GM08714 (cell line): Measurements from ENCODE around the gene LRBA.

Experiments
- H3K4me3 ChIP-seq: fragments of 200-500 bp; sonication (Bioruptor generic); 2 replicates; pipeline ENCODE4 v1.5.1; 2014; ENCODE audit warnings: mild to moderate bottlenecking, low read length, inconsistent platforms
- ZNF274 ChIP-seq: IDR thresholded peaks from 2 replicates; pipeline ENCODE4 v1.6.1; 2012; ENCODE audit warnings: mild to moderate bottlenecking, low read depth, low read length

The LRBA gene

GRCh38 chr4:150369434-150370380 lies 645.4 kb downstream of the LRBA start:
- H3K4me3 ChIP-seq: no peak overlapping the region
- no peak for TF ChIP-seq ZNF274

GRCh38 chr4:150368667-150369066 lies 646.4 kb downstream of the LRBA start:
- no peak overlapping the region for H3K4me3 ChIP-seq
- no peak for TF ChIP-seq ZNF274

GRCh38 chr4:150367326-150367725 lies 647.8 kb downstream of the LRBA start:
- no peak overlapping the region for H3K4me3 ChIP-seq
- no peak for TF ChIP-seq ZNF274

DNA sequence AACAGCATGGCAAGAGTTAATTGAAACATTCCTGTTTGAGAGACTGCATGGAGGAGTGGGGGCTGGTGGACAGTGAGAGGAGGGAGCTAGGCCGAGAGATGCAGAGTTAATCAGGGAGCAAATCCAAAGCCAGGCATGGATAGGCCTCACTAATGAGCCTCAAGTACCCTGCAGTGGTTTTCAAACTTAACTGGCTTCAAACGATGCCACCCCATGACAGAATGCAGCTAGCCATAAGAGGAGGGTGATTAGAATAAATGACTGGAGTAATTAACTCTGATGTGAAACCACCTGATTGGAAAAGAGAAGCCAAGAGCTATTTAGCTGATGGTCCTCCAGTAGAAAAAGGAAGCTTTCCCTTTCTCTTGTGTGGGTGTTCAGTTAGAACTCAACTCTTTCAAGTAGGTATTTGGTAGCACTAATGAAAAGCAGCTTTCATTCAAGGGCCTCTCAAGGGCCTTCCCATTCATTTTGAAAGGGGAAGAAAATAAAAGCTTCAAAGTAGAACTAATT lies 648.5 kb downstream of the LRBA start:
- H3K4me3 ChIP-seq: no peak overlapping the region
- TF ChIP-seq ZNF274: no peak

- TF ChIP-seq ZNF274: no peak
- no peak overlapping the region for H3K4me3 ChIP-seq
These were observed 651.1 kb downstream of the LRBA start for GRCh38 chr4:150363721-150364688.

- TF ChIP-seq ZNF274: no peak
- H3K4me3 ChIP-seq: no peak overlapping the region
These were observed 656.4 kb downstream of the LRBA start for GRCh38 chr4:150358691-150359090.

- no peak for TF ChIP-seq ZNF274
- H3K4me3 ChIP-seq: no peak overlapping the region
These were observed 657.3 kb downstream of the LRBA start for GRCh38 chr4:150357829-150358228.

DNA sequence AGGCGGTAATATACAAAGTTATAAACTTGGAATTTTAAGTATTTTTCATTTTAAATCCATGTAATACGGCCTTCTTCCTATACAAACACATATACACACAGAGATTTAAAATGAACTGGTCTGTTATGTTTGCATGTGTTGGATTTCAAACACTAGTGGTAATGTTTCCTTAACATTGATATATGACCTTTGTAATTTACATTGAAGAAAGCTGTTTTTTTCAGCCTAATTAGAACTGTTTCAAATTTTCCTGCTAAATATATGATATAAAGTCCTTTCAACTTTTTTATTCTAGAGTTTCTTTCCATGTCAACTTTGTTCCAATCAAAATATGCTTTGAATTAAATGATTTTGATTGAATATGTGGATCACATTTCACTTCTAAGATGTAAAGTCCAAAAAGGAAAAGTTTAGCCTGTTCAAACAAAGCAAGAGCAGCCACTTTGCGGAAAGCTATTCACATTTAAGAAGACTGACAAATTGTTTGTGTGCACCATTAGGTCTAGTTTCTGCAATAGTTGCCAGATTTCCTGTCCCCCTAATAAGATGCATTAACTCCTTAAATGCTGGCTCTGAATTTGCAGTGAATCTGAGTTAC lies 659.1 kb downstream of the LRBA start:
- H3K4me3 ChIP-seq: no peak overlapping the region
- no peak for TF ChIP-seq ZNF274

DNA sequence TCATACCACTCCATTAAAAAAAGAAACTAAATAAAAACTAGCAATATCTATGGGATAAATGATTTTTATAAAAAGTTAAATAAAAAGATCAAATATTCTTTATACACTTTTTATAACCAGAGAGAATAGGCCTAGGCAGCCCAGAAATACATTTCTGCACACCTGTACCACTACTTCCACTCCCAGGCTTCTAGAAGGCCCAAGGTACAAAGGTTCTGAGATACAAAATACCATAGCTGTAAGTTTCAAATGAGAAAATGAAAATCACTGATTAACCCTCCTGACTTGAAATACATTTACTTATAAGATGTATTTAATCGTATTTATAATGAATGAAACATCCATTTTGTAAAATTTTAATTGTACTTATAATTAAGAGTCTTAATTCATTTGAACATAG lies 659.7 kb downstream of the LRBA start:
- no peak overlapping the region for H3K4me3 ChIP-seq
- TF ChIP-seq ZNF274: no peak

- TF ChIP-seq ZNF274: no peak
- no peak overlapping the region for H3K4me3 ChIP-seq
These were observed 660.8 kb downstream of the LRBA start for GRCh38 chr4:150354214-150354796.

GRCh38 chr4:150348079-150348478 lies 667.0 kb downstream of the LRBA start:
- H3K4me3 ChIP-seq: no peak overlapping the region
- no peak for TF ChIP-seq ZNF274

DNA sequence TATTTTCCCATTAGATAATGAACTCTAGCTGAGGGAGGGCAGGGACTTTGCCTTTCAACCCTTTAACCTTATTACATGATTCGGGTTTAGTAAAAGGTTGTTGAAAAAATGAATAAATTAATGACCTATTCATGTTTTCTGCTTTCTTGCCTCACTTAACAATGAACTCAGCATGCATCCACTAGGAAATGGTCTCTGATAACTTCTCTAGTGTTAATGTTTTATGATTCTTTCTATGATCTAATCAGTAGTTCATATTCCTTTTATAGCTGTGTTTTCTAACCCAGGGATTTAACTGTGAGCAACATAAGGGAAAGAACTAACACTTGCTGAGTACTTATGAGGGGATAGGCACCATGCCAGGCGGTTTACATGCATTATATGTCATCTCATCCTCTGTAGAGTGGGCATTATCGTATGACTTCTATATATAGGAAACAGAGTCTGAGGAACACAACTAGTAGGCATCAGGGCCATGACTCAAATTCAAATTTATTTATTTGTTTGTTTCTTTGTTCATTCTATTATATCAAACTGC lies 669.8 kb downstream of the LRBA start:
- TF ChIP-seq ZNF274: no peak
- H3K4me3 ChIP-seq: no peak overlapping the region

DNA sequence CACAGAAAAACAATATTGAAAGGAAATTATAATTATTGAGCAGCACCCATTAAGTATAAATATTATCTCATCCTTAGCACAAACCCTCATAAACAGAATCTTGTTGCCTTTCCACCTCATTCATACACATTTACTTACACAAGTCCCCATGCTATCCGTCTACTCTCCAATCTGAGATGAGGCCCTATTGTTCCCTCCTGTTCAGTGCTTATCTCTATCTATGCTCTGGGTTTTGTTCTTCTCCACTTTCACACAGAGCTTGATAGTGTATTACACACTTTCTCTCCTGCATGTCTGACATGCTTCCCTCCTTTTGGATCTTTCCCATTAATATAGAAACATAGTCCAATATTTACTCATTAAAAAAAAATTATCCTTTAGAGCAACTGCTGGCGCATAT lies 671.3 kb downstream of the LRBA start:
- H3K4me3 ChIP-seq: no peak overlapping the region
- TF ChIP-seq ZNF274: no peak
